ENCODE data around the gene DOCK4.

DNA sequence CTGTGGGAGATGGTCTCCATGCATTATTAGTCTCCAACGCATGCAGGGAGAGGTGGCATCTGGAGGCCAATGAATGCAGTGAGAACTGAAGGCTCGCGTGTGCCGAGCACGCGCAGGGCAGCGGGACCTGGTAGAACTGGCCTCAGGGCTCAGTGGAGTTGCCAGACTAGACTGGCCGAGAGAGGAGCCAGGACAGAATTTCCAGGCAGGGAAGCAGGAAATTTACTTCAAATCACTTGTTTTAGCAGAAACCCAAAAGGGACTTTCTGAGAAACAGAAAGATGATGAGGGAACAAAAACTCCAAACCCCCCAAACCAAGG, 332.9 kb downstream of the DOCK4 start:
- TF ChIP-seq EZH2 (IDR thresholded peaks at IDR 0.05; ENCODE audit: insufficient read depth, poor library complexity, severe bottlenecking): no peak
- no peak for TF ChIP-seq EZH2phosphoT487 (IDR thresholded peaks at IDR 0.05; ENCODE audit: insufficient read depth, low read depth)
